Activated effector memory CD4-positive, alpha-beta T cell treated with anti-CD3 and anti-CD28 coated beads, Interleukin-2, amount 50 U/mL, for 16 hours (primary cell): ENCODE measurements around the gene OPN4.
"Not testable (repeated sequence)": the region's sequence is repeated elsewhere in the genome, so short reads cannot be mapped to it uniquely, and the experiment has no call there.

Source experiments
- DNase-seq: peaks from one replicate; pipeline ENCODE4 v3.0.0-alpha.2; 2020

OPN4 gene, protein sequence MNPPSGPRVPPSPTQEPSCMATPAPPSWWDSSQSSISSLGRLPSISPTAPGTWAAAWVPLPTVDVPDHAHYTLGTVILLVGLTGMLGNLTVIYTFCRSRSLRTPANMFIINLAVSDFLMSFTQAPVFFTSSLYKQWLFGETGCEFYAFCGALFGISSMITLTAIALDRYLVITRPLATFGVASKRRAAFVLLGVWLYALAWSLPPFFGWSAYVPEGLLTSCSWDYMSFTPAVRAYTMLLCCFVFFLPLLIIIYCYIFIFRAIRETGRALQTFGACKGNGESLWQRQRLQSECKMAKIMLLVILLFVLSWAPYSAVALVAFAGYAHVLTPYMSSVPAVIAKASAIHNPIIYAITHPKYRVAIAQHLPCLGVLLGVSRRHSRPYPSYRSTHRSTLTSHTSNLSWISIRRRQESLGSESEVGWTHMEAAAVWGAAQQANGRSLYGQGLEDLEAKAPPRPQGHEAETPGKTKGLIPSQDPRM

DNA sequence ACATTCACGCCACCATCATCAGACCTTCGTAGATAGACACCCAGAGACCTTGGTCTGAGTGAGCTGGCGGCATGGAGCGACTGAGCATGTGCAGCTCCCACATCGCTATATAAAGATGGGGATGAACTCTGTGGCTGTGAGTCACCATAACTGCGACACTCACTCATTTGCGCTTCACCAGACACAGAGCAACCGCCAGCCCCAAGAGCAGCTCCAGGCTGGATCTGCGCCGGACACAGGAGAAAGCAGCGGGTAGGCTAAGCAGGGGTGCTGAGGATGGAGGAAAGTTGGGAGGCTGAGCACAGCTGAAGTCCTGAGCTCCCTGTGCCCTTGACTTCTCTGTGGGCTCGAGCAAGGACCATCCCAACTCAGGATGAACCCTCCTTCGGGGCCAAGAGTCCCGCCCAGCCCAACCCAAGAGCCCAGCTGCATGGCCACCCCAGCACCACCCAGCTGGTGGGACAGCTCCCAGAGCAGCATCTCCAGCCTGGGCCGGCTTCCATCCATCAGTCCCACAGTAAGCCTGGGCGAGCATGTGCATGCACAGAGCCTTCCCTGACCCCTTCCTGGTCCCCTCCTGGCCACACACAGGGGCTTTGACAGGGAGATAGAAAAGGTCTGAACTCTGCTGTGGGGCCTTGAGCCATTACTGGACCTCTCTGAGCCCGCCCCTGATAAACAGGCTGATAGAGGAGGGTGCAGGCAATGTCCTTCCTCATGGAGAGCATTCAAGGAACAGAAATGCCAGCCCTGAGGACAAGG, at the start of gene OPN4:
TSS of gene OPN4 (plus strand) at position 137 of the 762 bp plus-strand sequence. CDS start at position 374, 237 bp downstream.
- peak; percentile 41 for DNase-seq

DNA sequence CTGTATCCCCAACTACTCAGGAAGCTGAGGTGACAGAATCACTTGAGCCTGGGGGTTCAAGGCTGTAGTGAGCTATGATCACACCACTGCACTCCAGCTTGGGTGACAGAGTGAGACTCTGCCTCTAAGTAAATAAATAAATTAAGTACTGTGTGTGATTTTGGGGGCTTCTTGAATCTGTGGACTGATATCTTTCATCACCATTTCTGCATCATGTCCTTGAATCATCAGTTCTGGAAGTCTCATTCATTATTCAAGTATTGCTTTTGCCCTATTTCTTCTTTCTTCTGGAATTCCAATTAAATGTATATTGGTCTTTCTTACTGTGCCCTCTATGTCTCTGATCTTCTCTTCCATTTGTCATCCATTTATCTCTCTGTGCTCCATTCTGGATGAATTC, 46.7 kb upstream of the OPN4 start:
- DNase-seq: no peak

DNA sequence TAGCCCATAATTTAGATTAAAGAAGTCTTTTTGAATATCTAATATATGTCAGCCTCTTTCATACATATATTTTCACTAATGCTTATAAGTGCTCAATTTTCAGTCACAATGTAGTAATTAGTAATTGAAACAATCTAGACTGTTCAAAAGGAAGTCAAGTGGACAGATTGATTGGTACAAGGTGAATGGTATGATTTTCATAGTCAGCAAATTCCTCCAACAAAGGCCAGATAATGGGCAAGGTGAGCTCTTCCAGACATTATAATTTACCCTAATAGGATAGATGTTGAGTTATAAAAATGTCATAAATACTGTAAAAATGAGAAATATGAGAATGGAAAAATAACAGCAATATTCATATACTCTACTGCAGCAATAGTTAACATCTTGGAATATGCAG, 44.4 kb upstream of the OPN4 start:
- DNase-seq: no peak

DNA sequence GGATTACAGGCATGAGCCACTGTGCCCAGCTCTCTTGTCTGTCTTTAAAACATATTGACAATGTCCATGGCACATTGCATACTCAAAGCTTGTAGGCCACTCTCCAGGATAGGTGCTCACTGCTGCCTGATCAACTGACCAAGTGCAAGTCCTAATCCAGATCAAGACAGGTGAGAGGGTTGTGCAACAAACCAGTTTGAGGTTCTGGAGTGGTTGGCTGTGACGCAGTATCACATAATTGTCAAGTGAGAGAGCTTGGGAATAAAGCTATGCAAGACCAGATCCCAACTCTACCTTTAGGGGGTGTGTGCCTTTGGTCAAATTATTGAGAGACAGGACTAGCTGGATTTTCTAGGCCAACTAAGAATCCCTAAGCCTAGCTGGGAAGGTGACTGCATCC, 43.0 kb upstream of the OPN4 start:
- DNase-seq: no peak

DNA sequence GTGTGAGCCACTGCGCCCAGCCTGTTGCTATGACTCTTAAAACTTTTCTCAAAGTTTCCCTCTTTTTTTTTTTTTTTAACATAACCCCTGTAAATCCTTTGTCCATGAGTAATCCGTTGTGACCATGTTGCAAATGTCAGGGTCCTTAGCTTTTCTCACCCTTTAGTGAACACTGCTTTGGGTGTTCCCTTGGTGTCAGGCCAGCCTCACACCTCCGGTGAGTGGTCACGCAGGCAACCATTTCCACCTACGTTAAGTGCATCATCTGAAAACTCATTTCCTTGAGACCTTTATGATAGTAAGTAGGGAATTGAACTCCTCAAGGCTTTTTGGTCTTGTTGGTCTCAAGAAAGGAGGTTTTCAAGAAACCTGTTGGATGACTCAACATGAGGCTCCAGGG, 41.3 kb upstream of the OPN4 start:
- no peak for DNase-seq

DNA sequence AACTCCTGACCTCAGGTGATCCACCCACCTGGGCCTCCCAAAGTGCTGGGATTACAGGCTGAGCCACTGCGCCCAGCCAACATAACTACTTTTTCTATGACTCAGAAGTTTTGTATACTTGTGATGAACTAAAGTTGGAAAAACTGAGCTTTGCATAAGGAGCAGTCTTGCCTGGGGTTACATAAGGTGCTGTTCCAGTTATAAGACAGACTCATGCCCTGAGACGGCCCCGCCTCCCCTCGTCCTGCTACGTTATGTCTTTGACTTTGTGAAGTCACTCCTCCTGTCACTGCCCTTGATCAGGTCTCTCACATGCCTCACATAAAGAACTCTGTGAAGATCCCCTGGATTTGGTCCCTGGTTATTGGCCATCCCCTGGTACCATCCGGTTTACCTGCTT, 40.4 kb upstream of the OPN4 start:
- no peak for DNase-seq

DNA sequence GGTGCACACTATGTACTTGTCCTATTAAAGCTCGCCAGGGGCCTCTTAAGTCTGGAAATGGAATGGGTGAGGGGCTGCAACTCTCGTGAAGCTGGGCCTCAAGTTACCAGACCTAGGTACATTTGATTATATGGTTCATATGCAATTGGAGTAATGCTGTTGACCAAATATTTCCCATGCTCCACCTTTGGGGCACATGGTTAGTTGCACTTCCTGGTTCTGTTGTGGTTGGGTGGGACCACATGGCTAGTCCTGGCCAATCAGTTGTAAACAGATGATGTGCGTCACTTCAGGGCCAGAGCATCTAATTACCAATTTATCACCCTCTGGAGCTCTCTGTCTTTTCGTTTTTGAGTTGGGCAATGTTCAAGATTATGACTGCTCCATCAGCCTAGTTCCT, 39.5 kb upstream of the OPN4 start:
- DNase-seq: no peak

DNA sequence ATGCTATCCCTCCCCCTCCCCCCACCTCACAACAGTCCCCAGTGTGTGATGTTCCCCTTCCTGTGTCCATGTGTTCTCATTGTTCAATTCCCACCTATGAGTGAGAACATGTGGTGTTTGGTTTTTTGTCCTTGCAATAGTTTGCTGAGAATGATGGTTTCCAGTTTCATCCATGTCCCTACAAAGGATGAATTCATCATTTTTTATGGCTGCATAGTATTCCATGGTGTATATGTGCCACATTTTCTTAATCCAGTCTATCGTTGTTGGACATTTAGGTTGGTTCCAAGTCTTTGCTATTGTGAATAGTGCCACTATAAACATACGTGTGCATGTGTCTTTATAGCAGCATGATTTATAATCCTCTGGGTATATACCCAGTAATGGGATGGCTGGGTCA, 37.1 kb upstream of the OPN4 start:
- DNase-seq: not testable (repeated sequence)

DNA sequence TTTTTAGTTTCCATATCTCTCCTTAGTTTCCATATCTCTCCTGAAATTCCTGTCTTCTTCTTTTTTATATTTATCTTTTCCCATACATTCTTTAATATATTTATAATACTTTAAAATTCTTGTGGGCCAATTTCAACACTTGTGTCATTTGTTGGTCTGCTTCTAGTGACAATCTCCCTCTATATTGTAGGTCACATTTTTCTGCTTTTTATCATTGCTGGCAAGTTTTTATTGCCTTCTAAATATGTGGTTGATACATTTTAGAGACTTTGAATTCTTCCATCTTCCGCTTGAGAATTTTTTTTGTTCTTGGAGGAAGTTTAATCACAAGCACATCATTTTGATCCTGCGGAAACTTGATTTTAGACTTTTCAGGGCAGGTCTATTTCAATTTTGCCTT, 26.0 kb upstream of the OPN4 start:
- no peak for DNase-seq

DNA sequence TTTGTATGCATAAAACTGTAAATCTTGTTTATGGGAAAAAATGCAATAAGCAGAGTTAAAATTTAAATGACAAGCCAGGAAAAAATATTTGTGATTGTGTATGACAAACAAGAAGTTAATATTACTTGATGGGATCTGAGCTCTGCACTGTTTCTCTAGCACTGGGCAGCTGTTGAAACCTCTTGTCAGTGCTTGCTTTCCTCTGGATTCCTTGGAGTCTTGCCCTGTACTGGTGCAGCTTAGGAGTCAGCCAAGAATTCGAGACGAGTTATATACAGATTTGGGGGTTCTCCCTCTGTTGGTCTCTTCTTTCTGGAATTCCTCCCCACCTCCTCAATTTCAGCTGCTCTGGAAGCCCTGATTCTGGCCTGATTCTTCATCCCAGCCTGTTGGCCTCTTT, 24.3 kb upstream of the OPN4 start:
- DNase-seq: no peak

DNA sequence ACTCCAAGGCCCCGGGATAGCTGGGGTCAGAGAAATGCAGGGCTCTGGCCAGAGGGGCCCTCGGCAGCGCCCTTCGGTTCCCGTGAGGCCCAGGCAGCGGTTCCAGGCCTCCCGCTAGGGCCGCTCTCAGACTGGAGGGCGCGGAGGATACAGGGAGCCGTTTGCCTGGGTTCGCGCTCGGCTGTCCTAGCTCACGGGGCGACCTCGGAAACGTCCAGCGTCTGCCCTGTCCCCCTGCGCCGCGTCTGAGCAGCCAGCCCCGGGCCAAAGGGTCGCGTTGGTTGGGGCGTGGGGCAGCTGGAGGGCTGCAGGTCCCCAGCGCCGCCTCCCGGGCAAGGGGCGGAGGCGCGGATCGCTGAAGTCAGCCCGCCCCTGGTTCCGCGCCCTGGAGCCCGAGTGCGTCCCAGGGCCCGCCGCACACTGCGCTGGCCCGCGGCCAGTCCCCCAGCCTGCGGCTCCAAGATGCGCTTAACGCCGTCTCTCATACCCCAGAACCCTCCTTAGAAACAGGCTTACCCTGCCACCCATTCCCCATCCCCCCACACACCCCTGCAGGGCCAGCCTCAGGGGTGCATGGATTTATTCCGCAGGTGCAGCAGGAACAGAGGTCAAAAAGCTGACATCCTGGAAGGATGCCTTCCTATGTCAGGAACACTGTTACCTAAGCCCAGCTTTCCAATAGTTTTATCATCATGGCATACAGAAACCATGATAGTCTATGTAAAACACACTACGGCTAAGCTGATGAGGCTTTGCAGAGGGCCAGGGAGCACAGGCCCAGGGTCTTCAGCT, 22.1 kb upstream of the OPN4 start:
- no peak for DNase-seq

DNA sequence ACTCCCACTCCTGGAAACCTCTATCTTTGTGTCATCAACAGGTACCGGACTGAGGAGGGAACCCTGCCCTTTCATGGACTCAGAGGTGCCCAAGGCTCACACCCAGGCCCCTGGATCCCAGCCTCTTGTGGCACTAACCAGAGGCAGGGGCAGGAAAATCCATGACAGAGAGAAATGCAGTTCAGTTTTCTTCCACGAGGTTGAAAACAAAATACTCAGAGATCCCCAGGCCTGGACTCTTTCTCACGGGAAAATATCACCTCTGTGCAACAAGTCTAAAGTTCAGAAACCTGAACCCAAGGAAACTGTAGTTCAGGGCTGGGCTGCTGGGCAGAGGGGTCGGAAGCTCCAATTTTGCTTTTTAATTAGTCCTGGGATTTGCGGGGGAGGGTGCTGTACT, 21.4 kb upstream of the OPN4 start:
- DNase-seq: no peak

DNA sequence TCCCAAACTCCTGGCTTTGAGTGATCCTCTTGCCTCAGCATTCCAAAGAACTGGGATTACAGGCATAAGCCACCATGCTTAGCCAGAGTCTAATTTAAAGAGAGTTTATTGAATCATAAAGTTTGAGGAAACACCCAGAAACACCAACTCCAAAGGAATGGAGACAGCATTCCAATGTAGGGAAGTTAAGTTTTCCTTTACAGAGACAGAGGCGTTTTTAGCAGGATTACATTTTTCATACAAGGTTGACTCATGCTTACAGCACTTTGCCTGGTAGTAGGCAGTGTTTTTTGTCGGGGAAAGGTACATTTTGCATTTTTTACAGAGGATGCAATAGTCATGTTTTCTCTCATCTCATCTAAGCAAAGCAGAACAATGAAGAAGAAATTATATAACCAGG, 18.9 kb upstream of the OPN4 start:
- DNase-seq: no peak

DNA sequence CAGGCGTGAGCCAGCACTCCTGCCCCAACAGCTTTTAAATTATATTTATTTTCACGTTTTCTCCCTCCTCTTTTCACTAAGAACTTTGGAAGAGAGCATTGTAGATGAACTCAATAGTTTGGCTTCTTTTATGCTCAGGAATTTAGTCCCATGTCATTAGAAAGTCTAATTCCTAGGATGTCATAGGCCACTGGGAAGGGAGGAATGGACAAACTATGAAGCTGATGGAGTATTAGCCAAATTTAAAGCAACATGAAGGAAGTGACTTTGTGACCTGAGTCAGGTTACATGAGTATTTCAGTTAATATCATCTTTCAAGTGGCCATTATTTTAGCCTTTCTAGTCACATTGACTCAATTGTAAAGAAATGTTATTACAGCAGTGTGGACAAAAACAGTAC, 18.0 kb upstream of the OPN4 start:
- DNase-seq: no peak

DNA sequence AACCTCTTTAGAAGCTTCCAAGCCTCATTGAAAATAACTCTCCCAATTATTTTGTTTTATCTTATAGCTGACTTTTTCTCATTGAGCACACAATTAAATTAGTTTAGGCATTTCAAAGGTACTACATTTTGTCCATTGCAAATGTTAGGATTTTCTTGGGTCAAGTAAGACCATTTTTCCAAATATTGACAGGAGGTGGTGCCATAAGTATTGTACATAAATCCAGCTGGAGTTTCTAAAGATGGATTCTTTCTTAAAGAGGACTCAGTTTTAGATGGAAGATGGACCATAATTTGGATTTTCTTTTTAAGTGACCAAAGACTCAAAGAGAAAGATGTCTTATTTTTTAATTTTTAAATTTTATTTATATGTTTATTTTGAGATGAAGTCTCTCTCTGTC, 12.3 kb upstream of the OPN4 start:
- no peak for DNase-seq

DNA sequence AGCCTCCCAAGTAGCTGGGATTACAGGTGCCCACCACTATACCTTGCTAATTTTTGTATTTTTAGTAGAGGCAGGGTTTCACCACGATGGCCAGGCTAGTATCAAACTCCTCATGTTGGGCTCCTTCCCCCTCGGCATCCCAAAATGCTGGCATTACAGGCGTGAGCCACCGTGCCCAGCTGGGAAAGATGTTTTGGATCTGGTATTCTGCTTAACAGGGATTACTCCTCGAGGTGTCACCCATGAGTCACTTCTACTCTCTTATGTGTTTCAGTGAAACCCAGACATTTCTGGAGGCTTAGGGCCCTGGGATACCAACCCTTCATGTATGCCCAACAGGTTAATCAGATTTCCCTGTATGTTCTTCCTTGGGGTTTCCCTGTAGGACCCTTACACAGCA, 11.8 kb upstream of the OPN4 start:
- DNase-seq: no peak

DNA sequence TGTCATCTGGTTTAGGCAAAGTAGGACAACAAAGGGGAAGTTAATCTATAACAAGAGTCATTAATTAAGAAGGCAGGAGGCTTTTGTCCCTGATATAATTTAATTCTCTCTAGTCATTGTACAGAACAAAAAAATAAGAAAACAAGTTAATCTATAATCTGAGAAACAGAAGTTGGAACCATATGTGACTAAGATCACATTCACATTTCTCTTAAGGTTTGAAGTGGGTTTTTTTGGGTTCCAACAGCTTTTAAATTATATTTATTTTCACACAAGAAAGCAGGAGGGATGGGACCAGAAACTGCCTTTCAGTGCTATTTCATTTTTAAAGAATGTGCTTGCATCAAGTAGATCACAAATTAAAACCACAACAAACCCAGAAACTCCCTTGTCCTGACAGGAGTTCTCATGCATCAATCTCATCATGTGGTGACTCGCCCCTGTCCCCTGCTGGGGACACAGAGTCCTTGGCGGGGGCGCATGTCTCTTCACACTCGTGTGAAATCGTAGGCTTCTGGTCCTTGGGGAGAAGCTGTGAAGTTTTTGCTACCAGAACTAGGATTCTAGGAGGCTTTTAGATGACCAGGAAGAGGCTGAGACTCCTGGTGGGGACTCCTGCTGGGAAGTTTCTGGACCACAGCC, 10.1 kb upstream of the OPN4 start:
- DNase-seq: no peak

DNA sequence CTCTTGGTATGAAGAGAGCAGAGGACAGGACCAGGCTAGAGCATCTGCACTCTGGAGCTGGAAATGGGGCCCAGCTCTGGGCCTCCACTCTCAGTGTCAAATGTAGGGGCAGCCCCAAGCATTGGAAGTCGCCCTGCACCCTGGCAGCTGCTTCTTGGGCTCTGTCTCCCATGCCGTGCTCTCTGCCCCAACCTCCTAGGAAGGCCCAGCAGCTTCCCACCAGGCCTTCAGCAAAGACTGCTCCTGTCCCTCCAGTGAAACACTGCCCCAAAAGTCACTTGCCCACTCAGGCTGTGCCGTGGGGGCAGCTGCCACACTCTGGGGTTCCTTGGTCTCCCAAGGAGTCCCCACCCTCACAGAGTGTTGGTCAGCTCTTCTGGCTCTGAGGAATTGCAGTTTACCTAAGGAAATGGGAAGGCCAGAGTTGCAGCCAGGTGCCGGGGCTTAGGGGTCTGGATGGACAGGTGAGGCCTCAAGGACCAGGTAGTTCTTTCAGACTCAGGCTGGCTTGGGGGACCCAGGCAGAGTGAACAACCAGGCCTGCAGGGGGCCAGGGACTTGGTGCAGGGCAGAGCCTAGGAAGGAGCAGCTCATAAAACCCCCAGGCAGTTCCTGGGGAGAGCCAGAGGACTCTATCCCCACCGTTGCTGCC, 9.4 kb upstream of the OPN4 start:
- no peak for DNase-seq

DNA sequence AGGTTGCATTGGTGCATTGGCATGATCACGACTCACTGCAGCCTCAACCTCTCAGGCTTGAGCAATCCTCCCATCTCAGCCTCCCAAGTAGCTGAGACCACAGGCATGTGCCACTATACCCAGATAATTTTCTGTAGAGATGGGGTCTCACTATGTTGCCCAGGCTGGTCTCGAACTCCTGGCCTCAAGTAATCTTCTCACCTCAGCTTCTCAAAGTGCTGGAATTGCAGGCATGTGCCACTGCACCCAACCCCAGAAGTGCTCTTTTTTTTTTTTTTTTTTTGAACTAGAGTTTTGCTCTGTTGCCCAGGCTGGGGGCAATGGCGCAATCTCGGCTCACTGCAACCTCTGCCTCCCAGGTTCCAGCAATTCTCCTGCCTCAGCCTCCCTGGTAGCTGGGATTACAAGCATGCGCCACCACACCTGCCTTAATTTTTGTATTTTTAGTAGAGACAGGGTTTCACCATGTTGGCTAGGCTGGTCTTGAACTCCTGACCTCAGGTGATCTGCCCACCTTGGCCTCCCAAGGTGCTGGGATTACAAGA, 8.7 kb upstream of the OPN4 start:
- not testable (repeated sequence) for DNase-seq

DNA sequence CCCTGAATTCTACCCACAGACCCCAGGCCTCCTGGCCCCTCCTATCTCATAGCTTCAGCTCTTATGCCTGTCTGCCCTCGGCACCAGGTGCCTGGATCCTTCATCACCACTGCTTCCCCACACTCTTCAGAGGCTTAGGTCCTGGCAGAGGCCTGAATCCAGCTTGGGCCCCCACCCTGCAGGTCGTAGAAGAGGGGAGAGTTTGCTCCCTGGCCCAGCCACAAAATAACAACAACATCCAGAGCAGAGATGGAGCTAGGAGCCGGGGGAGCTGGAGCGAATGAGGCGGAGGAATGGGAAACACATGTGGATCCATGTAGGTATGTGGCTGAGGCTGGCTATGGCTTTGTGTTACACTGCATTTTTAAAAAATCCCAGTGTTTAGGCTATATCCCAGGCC, 7.8 kb upstream of the OPN4 start:
- DNase-seq: no peak

DNA sequence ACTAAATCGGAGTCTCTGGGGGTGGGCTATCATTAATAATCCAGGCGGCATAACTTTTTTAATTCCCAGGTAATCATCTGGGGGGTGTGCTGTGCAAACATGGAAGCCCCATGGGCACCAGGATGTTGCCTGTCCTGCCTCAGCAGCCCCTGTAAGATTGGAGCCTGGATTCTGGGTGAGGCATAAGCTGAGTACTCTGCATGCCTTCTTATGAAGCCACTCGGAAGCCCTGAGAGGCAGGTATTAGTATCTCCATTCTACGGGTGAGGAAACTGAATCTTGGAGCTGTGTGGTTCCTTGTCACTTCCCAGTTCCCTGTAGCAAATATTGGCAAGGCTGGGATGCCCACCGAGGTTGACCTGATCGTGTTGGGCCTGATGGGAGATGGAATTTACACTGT, 7.4 kb upstream of the OPN4 start:
- no peak for DNase-seq
